OCI-M2 (cell line): ENCODE data around the gene IRAK3.
A peak's percentile ranks its signal among the peaks of the same experiment; 100 is the strongest.
"Not testable (repeated sequence)": the region's sequence is repeated elsewhere in the genome, so short reads cannot be mapped to it uniquely, and the experiment has no call there.

Source experiments
- DNase-seq: peaks from one replicate; lab custom pipeline; 2025; ENCODE audit not compliant: unreplicated experiment; lab: John Stamatoyannopoulos, UW

The IRAK3 gene

DNA sequence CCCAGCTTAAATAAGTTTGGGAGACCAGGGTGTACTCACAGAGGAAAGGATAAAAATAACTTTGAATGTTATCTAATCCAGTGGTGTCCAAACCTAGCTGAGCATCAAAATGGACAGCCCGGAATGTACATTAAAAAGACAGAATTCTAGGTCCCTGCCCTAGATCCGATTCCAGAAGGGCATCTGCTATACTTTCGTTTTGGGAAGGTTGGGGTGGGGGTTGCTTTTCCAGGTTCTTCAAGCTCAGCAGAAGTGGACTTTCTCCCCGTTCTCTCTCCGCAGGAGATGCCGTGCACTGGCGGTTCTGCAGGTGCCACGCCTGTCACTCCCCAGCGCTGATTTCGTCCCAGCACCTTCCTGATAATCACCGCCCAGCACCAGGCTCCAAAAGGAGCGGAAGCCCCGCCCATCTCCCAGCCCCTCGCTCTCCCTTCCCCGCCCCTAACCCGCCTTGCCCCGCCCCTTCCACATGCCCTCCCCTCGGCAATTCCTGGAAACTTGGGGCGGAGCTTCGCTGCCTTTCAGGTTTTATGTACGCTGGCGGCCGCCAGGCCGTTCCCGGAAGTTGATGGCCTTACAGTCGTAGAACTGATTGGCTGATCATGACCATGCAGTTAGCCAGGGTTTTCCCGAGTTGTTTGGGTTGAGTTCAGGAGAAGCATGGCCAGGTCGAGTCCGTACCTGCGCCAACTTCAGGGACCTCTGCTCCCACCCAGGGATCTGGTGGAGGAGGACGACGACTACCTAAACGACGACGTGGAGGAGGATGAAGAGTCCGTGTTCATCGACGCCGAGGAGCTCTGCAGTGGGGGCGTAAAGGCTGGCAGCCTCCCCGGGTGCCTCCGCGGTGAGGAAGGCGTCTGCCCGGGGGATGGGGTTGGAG lies 113.2 kb downstream of the IRAK3 start, which contains the start of gene HELB:
HELB (plus strand) TSS at position 550 of the 883 bp plus-strand sequence; CDS start at position 661, 111 bp downstream.
- DNase-seq, result peak; percentile 28

DNA sequence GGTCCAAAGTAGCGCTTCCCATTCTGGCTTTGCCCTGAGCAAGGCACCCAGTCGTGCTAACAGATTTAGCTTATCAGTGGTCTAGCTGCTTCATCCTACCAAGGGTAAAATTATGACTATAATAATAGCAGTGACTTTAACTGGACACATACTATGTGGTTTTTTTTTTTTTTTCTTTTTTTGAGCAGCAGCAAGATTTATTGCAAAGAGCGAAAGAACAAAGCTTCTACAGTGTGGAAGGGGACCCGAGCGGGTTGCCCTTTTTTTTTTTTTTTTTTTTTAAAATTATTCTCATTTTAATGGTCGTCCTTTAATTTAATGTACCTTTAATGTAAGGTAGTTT lies 113.8 kb downstream of the IRAK3 start:
- no peak for DNase-seq

DNA sequence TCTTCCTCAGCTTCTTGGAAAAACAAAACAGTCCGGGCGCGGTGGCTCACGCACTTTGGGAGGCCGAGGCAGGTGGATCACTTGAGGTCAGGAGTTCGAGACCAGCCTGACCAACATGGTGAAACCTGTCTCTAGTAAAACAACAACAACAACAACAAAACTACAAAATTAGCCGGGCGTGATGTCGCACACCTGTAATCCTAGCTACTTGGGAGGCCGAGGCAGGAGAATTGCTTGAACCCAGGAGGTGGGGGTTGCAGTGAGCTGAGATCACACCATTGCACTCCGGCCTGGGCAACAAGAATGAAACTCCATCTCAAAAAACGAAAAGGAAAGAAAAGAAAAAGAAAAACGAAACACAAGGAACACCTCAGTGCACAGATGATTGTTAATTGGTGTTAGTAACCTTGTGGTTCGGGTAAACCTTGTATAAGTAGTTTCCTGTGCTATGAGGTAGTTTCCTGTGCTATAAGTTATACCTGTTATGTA lies 114.3 kb downstream of the IRAK3 start:
- DNase-seq, result not testable (repeated sequence)
